ENCODE measurements around the gene CAMK1D. TPM values are rescaled to one million over a fixed set of nuclear protein-coding genes. Genes with fewer than 3 reads are reported as not detected.

CAMK1D gene
- total and polyA plus RNA-seq, 10 of the 15 experiments (the other 5 are each of a cell fraction or from before 2014, with no cell fraction given), result 2.1 to 35.5 (median 14.7) TPM

DNA sequence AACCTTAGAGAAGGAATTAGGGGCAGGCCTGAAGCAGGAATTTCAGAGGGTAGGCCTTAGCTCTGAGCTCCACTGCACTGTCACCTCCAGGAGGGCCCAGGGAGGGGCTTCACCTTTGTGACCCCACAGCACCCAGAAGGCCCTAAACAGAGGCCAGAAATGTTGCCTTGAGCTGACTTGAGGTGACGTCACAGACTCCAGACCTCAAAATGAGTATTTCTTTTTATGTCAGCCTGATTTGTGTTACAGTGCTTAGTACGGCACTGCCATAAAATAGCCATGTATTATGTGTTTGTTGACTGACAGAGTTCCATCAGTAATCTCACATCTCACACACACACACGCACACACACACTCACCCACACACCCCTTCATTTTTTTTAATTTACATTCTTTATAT, 440.9 kb downstream of the CAMK1D start:
- ChIA-PET RAD21 (ENCODE audit: unreplicated experiment) (no interaction called here), CTCF (no interaction called here), POLR2A (no interaction called here), SMC1A (ENCODE audit: uncharacterized antibody, unreplicated experiment) (no interaction called here)
- TF ChIP-seq RELA (IDR thresholded peaks at IDR 0.05; ENCODE audit: borderline replicate concordance, partially characterized antibody), result no peak
- TF ChIP-seq, protein P1, sequence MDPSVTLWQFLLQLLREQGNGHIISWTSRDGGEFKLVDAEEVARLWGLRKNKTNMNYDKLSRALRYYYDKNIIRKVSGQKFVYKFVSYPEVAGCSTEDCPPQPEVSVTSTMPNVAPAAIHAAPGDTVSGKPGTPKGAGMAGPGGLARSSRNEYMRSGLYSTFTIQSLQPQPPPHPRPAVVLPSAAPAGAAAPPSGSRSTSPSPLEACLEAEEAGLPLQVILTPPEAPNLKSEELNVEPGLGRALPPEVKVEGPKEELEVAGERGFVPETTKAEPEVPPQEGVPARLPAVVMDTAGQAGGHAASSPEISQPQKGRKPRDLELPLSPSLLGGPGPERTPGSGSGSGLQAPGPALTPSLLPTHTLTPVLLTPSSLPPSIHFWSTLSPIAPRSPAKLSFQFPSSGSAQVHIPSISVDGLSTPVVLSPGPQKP (IDR thresholded peaks at IDR 0.05; ENCODE audit: low read depth, low read length), result no peak
- no peak for TF ChIP-seq FOXK2 (IDR thresholded peaks at IDR 0.05)
- TF ChIP-seq, protein P2, sequence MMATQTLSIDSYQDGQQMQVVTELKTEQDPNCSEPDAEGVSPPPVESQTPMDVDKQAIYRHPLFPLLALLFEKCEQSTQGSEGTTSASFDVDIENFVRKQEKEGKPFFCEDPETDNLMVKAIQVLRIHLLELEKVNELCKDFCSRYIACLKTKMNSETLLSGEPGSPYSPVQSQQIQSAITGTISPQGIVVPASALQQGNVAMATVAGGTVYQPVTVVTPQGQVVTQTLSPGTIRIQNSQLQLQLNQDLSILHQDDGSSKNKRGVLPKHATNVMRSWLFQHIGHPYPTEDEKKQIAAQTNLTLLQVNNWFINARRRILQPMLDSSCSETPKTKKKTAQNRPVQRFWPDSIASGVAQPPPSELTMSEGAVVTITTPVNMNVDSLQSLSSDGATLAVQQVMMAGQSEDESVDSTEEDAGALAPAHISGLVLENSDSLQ (IDR thresholded peaks at IDR 0.05), result no peak
- no peak for TF ChIP-seq ZZZ3 (IDR thresholded peaks at IDR 0.05; ENCODE audit: control insufficient read depth, insufficient read length, low read depth)
- no peak for TF ChIP-seq POLR2AphosphoS5 (IDR thresholded peaks at IDR 0.05; ENCODE audit: low read length)
- no peak for TF ChIP-seq CHD1 (IDR thresholded peaks at IDR 0.05; ENCODE audit: low read depth, low read length)
- TF ChIP-seq NFYA (IDR thresholded peaks at IDR 0.05; ENCODE audit: borderline replicate concordance, low read depth, low read length), result no peak
- TF ChIP-seq TCF12 (IDR thresholded peaks at IDR 0.05; ENCODE audit: low read depth, low read length), result no peak
- TF ChIP-seq PML (IDR thresholded peaks at IDR 0.05; ENCODE audit: low read length), result no peak
- TF ChIP-seq SP1 (IDR thresholded peaks at IDR 0.05; ENCODE audit: low read depth, low read length), result no peak
- TF ChIP-seq, protein P3, sequence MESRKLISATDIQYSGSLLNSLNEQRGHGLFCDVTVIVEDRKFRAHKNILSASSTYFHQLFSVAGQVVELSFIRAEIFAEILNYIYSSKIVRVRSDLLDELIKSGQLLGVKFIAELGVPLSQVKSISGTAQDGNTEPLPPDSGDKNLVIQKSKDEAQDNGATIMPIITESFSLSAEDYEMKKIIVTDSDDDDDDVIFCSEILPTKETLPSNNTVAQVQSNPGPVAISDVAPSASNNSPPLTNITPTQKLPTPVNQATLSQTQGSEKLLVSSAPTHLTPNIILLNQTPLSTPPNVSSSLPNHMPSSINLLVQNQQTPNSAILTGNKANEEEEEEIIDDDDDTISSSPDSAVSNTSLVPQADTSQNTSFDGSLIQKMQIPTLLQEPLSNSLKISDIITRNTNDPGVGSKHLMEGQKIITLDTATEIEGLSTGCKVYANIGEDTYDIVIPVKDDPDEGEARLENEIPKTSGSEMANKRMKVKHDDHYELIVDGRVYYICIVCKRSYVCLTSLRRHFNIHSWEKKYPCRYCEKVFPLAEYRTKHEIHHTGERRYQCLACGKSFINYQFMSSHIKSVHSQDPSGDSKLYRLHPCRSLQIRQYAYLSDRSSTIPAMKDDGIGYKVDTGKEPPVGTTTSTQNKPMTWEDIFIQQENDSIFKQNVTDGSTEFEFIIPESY (IDR thresholded peaks at IDR 0.05), result no peak
- no peak for TF ChIP-seq ZNF24 (IDR thresholded peaks at IDR 0.05)
- FAIRE-seq (no peak), DNase-seq (ENCODE audit: low read depth, low spot score) (no peak), ATAC-seq (no peak)
- intact Hi-C loops (cut with micrococcal nuclease; ENCODE audit: unreplicated experiment), result no loop called here
- WGBS (ENCODE audit: insufficient coverage, insufficient replicate concordance, low lambda C conversion rate, missing lambda C conversion rate), result 98% methylated on average over 3 of the region's 3 CpGs
- Histone ChIP-seq H3K36me3 (ENCODE audit: control insufficient read depth in 2 of 2, insufficient read depth in 2 of 2, low read length in 1 of 2) (no peaks in the 10 kb centered on the region), H3K4me3 (no peak overlapping the region), H3K4me1 (ENCODE audit: control insufficient read depth, insufficient read depth, low read length) (no peaks in the 10 kb centered on the region), H3K79me2 (ENCODE audit: control insufficient read depth, insufficient read depth, low read length) (no peaks in the 10 kb centered on the region), H3K9me3 (replicated peaks; ENCODE audit: control insufficient read depth, insufficient read depth, low read length) (no peaks in the 10 kb centered on the region), H3K9ac (ENCODE audit: control insufficient read depth, insufficient read depth, low read length) (no peak overlapping the region), H3K27ac (ENCODE audit: control insufficient read depth, insufficient read depth) (no peak overlapping the region), H2AFZ (ENCODE audit: control insufficient read depth, low read depth, low read length) (no peak overlapping the region), H3K4me2 (ENCODE audit: control insufficient read depth, insufficient read depth) (no peak overlapping the region), H4K20me1 (ENCODE audit: control insufficient read depth, insufficient read depth) (no peaks in the 10 kb centered on the region), H3K27me3 (replicated peaks in 1 of 2; ENCODE audit: control insufficient read depth in 2 of 2, insufficient read depth in 2 of 2, low read length in 1 of 2) (no peaks in the 10 kb centered on the region)
- no TSS peak for BruUV-seq (replicated peaks)
- in situ Hi-C loops (cut with MboI), result no loop called here

Measured in GM12878 (cell line).